H1 (cell line): ENCODE measurements around the gene KLHL15. TPM values are rescaled to one million over a fixed set of nuclear protein-coding genes. Genes with fewer than 3 reads are reported as not detected.

Experiments used
- CHD7 ChIP-seq: fragments of 300-600 bp; sonication (generic); IDR thresholded peaks from 2 replicates; pipeline ENCODE4 v1.7.1; 2012; ENCODE audit warnings: low read length, moderate library complexity, mild to moderate bottlenecking, inconsistent platforms; ENCODE audit not compliant: insufficient replicate concordance
- EZH2 ChIP-seq: fragments of 200-600 bp; sonication (generic); IDR thresholded peaks from 2 replicates; pipeline ENCODE4 v1.7.1; 2012; ENCODE audit warnings: low read depth, mild to moderate bottlenecking, moderate library complexity, low read length, inconsistent platforms; ENCODE audit not compliant: severe bottlenecking
- KDM1A ChIP-seq: fragments of 200-600, 300-600 bp; sonication (generic); IDR thresholded peaks from 2 replicates; pipeline ENCODE4 v1.7.1; 2016; ENCODE audit warnings: mild to moderate bottlenecking, low read length, borderline replicate concordance
- SIN3A ChIP-seq, 2 experiments: IDR thresholded peaks in 1 of 2; conservative IDR thresholded peaks in 1 of 2; 2 replicates each; pipeline ENCODE4 v1.6.1; 2011 to 2012; ENCODE audit warnings: low read length in 2 of 2, improper control_type of control experiment in 1 of 2, low read depth in 1 of 2, mild to moderate bottlenecking in 1 of 2
- TAF1 ChIP-seq: IDR thresholded peaks from 2 replicates; pipeline ENCODE4 v1.6.1; 2011; ENCODE audit warnings: mild to moderate bottlenecking, low read depth, low read length
- TCF12 ChIP-seq: IDR thresholded peaks from 2 replicates; pipeline ENCODE4 v1.6.1; 2011; ENCODE audit warnings: low read depth, mild to moderate bottlenecking, low read length
- ZNF274 ChIP-seq: IDR thresholded peaks from 2 replicates; pipeline ENCODE4 v1.7.0; 2012; ENCODE audit warnings: low read length, borderline replicate concordance; ENCODE audit errors: extremely low read depth
- polyA plus RNA-seq, 7 experiments: library from polyadenylated mRNA; depleted of rRNA in 3 of 7; stranded (reverse) in 5 of 7; unstranded in 2 of 7; fragments of >200 nt in 5 of 7; fragments of 200-250 nt in 2 of 7; gene quantifications; 1 replicate in 5 of 7; 2 replicates in 1 of 7; 4 replicates in 1 of 7; pipeline versions ENCODE4 v1.2.1 to v1.2.3, GENCODE V29; 2011 to 2013; ENCODE audit warnings: missing spikeins in 2 of 7, mixed read lengths in 2 of 7
- total RNA-seq: library from RNA; stranded (reverse); fragmentation: NEBNext Ultra II Directional; extraction: Animal tissue kit (Norgen Biotek cat#: 25700); gene quantifications from 2 replicates; pipeline ENCODE4 v1.2.1, GENCODE V29; 2021

Gene KLHL15
- total and polyA plus RNA-seq, 2 of the 8 experiments (the other 6 are each of a cell fraction or from before 2014, with no cell fraction given), result 3.7 to 8.9 TPM

GRCh38 chrX:24054182-24055042 is 27.4 kb upstream of the KLHL15 start, which contains the start of gene EIF2S3 (continued):
- TF ChIP-seq CHD7 (no peak), TAF1 (peak; percentile 82), ZNF274 (no peak), TCF12 (no peak), KDM1A (no peak), EZH2 (no peak), SIN3A (conservative IDR thresholded peaks at IDR 0.05 in 1 of 2, IDR thresholded peaks at IDR 0.05 in 1 of 2; ENCODE audit: low read depth in 1 of 2, low read length in 2 of 2) (0 out of 4 replicates have a peak, but pooled peaks have one; percentile 7 to 37)
